Trophoblast cell (in vitro differentiated cells and primary cell): ENCODE measurements around the gene MPPED2.

Experiments
- DNase-seq, 2 donors: peaks; one replicate each; pipeline ENCODE4 v3.0.0-alpha.2; 2016
- H2AFZ ChIP-seq: 2 replicates; pipeline ENCODE4 v1.6.1; 2013; ENCODE audit warnings: low read length, moderate library complexity, mild to moderate bottlenecking; ENCODE audit not compliant: insufficient read depth, poor library complexity
- H2AK5ac ChIP-seq: 2 replicates; pipeline ENCODE4 v1.6.1; 2013; ENCODE audit warnings: mild to moderate bottlenecking, low read length
- H2BK120ac ChIP-seq: 2 replicates; pipeline ENCODE4 v1.6.1; 2013; ENCODE audit warnings: low read length, mild to moderate bottlenecking, moderate library complexity; ENCODE audit not compliant: insufficient read depth, poor library complexity
- H2BK12ac ChIP-seq: 2 replicates; pipeline ENCODE4 v1.6.1; 2013; ENCODE audit warnings: mild to moderate bottlenecking, low read length, moderate library complexity
- H2BK5ac ChIP-seq: 2 replicates; pipeline ENCODE4 v1.6.1; 2013; ENCODE audit warnings: low read length, low read depth, moderate library complexity, mild to moderate bottlenecking; ENCODE audit not compliant: poor library complexity
- H3K14ac ChIP-seq: 2 replicates; pipeline ENCODE4 v1.6.1; 2013; ENCODE audit warnings: mild to moderate bottlenecking, low read length
- H3K18ac ChIP-seq: 2 replicates; pipeline ENCODE4 v1.6.1; 2013; ENCODE audit warnings: mild to moderate bottlenecking, low read length
- H3K23ac ChIP-seq: 2 replicates; pipeline ENCODE4 v1.6.1; 2013; ENCODE audit warnings: low read length
- H3K27ac ChIP-seq: 2 replicates; pipeline ENCODE4 v1.5.1; 2013; ENCODE audit warnings: low read depth, mild to moderate bottlenecking, inconsistent platforms, low read length, moderate library complexity
- H3K27me3 ChIP-seq: 2 replicates; pipeline ENCODE4 v1.6.1; 2013; ENCODE audit warnings: inconsistent platforms, mild to moderate bottlenecking, low read length, moderate library complexity; ENCODE audit not compliant: insufficient read depth
- H3K36me3 ChIP-seq, 2 experiments: 1 replicate in 1 of 2; 2 replicates in 1 of 2; pipeline ENCODE4 v1.6.1; 2013; ENCODE audit warnings: low read length in 2 of 2, mild to moderate bottlenecking in 2 of 2, moderate library complexity in 1 of 2; ENCODE audit not compliant: insufficient read depth in 2 of 2, control insufficient read depth in 1 of 2
- H3K4ac ChIP-seq: 2 replicates; pipeline ENCODE4 v1.6.1; 2013; ENCODE audit warnings: low read depth, mild to moderate bottlenecking, low read length, moderate library complexity
- H3K4me1 ChIP-seq, 2 experiments: 1 replicate in 1 of 2; 2 replicates in 1 of 2; pipeline ENCODE4 v1.6.1; 2013; ENCODE audit warnings: low read length in 2 of 2, mild to moderate bottlenecking in 2 of 2, moderate library complexity in 1 of 2; ENCODE audit not compliant: insufficient read depth in 2 of 2, control insufficient read depth in 1 of 2
- H3K4me2 ChIP-seq: 2 replicates; pipeline ENCODE4 v1.6.1; 2013; ENCODE audit warnings: inconsistent platforms, mild to moderate bottlenecking, low read length, moderate library complexity
- H3K4me3 ChIP-seq: 2 replicates; pipeline ENCODE4 v1.5.1; 2013; ENCODE audit warnings: mild to moderate bottlenecking, low read depth, low read length, inconsistent platforms
- H3K79me1 ChIP-seq: one replicate; pipeline ENCODE4 v1.6.1; 2013; ENCODE audit warnings: low read length
- H3K79me2 ChIP-seq: 2 replicates; pipeline ENCODE4 v1.6.1; 2013; ENCODE audit warnings: low read length, mild to moderate bottlenecking; ENCODE audit not compliant: control insufficient read depth, insufficient read depth, poor library complexity
- H3K9ac ChIP-seq: 2 replicates; pipeline ENCODE4 v1.6.1; 2013; ENCODE audit warnings: mild to moderate bottlenecking, low read length
- H3K9me3 ChIP-seq: 2 replicates; pipeline ENCODE4 v1.6.1; 2013; ENCODE audit warnings: low read depth, mild to moderate bottlenecking, control low read depth, inconsistent platforms, low read length; ENCODE audit not compliant: insufficient read depth
- H4K12ac ChIP-seq: 2 replicates; pipeline ENCODE4 v1.6.1; 2013; ENCODE audit warnings: low read depth, mild to moderate bottlenecking, low read length, moderate library complexity
- H4K8ac ChIP-seq: 2 replicates; pipeline ENCODE4 v1.6.1; 2013; ENCODE audit warnings: low read depth, mild to moderate bottlenecking, low read length, moderate library complexity
- H4K91ac ChIP-seq: one replicate; pipeline ENCODE4 v1.6.1; 2013; ENCODE audit warnings: low read depth, mild to moderate bottlenecking, low read length, moderate library complexity
- WGBS: extraction: QIAGEN DNeasy Blood & Tissue Kit; methylation state at CpG from one replicate; pipeline ENCODE4 v1.1.7; 2013; ENCODE audit warnings: missing lambda C conversion rate; ENCODE audit not compliant: insufficient read length, insufficient coverage; ENCODE audit errors: extremely low coverage; 5-methylcytosine and 5-hydroxymethylcytosine counted together

The MPPED2 gene

GRCh38 chr11:30567120-30567519 is 19.0 kb downstream of the MPPED2 start:
- WGBS: no CpG with 5 or more reads among the region's 5 CpGs
- Histone ChIP-seq H3K4me1 (no peaks in the 10 kb centered on the region), H2AFZ (no peak overlapping the region), H3K9ac (no peak overlapping the region), H3K27ac (no peak overlapping the region), H3K9me3 (no peaks in the 10 kb centered on the region), H3K79me2 (no peaks in the 10 kb centered on the region), H3K27me3 (no peaks in the 10 kb centered on the region), H3K4me3 (no peak overlapping the region), H3K79me1 (no peaks in the 10 kb centered on the region), H3K4me2 (no peak overlapping the region), H2BK120ac (no peak overlapping the region), H3K36me3 (no peaks in the 10 kb centered on the region), H2BK12ac (no peak overlapping the region), H4K8ac (no peak overlapping the region), H2AK5ac (no peak overlapping the region), H4K12ac (no peak overlapping the region), H3K23ac (no peak overlapping the region), H3K4ac (no peak overlapping the region), H4K91ac (no peak overlapping the region), H2BK5ac (no peak overlapping the region), H3K18ac (no peak overlapping the region), H3K14ac (no peak overlapping the region)
- no peak for DNase-seq

GRCh38 chr11:30566482-30566881 is 19.7 kb downstream of the MPPED2 start:
- no peaks in the 10 kb centered on the region for H3K4me1 ChIP-seq
- no peak overlapping the region for H2AK5ac ChIP-seq
- H3K27ac ChIP-seq: no peak overlapping the region
- no peaks in the 10 kb centered on the region for H3K9me3 ChIP-seq
- H3K4me2 ChIP-seq: no peak overlapping the region
- H3K36me3 ChIP-seq: no peaks in the 10 kb centered on the region
- H4K91ac ChIP-seq: no peak overlapping the region
- H3K79me2 ChIP-seq: no peaks in the 10 kb centered on the region
- no peak overlapping the region for H3K4me3 ChIP-seq
- no peaks in the 10 kb centered on the region for H3K27me3 ChIP-seq
- H2BK120ac ChIP-seq: no peak overlapping the region
- H4K8ac ChIP-seq: no peak overlapping the region
- H2AFZ ChIP-seq: no peak overlapping the region
- H3K14ac ChIP-seq: no peak overlapping the region
- no peak overlapping the region for H3K9ac ChIP-seq
- no peak overlapping the region for H3K18ac ChIP-seq
- no peak overlapping the region for H2BK5ac ChIP-seq
- WGBS: no CpG with 5 or more reads among the region's 3 CpGs
- H4K12ac ChIP-seq: no peak overlapping the region
- no peaks in the 10 kb centered on the region for H3K79me1 ChIP-seq
- no peak overlapping the region for H2BK12ac ChIP-seq
- no peak overlapping the region for H3K4ac ChIP-seq
- no peak for DNase-seq
- no peak overlapping the region for H3K23ac ChIP-seq

- H3K4ac ChIP-seq: no peak overlapping the region
- no CpG with 5 or more reads among the region's 10 CpGs for WGBS
- no peak overlapping the region for H2BK12ac ChIP-seq
Measured at GRCh38 chr11:30565027-30565426, 21.1 kb downstream of the MPPED2 start.

GRCh38 chr11:30561691-30562415 is 24.3 kb downstream of the MPPED2 start:
- DNase-seq: no peak
- H3K79me1 ChIP-seq: no peaks in the 10 kb centered on the region
- H3K4ac ChIP-seq: no peak overlapping the region
- H3K4me1 ChIP-seq: no peaks in the 10 kb centered on the region
- H3K79me2 ChIP-seq: no peaks in the 10 kb centered on the region
- no peak overlapping the region for H4K8ac ChIP-seq
- no peaks in the 10 kb centered on the region for H3K36me3 ChIP-seq
- WGBS: no CpG with 5 or more reads among the region's 1 CpG
- H3K4me3 ChIP-seq: no peak overlapping the region
- H3K18ac ChIP-seq: no peak overlapping the region
- H3K27ac ChIP-seq: no peak overlapping the region
- H3K23ac ChIP-seq: no peak overlapping the region
- H3K9ac ChIP-seq: no peak overlapping the region
- no peaks in the 10 kb centered on the region for H3K9me3 ChIP-seq
- H2AFZ ChIP-seq: no peak overlapping the region
- no peak overlapping the region for H2BK5ac ChIP-seq
- H3K4me2 ChIP-seq: no peak overlapping the region
- no peak overlapping the region for H2BK120ac ChIP-seq
- H4K91ac ChIP-seq: no peak overlapping the region
- no peak overlapping the region for H4K12ac ChIP-seq
- H3K14ac ChIP-seq: no peak overlapping the region
- H2AK5ac ChIP-seq: no peak overlapping the region
- H3K27me3 ChIP-seq: no peaks in the 10 kb centered on the region
- H2BK12ac ChIP-seq: no peak overlapping the region

More at GRCh38 chr11:30565027-30565426, 21.1 kb downstream of the MPPED2 start:
- Histone ChIP-seq H3K9me3 (no peaks in the 10 kb centered on the region), H3K36me3 (no peaks in the 10 kb centered on the region), H3K79me1 (no peaks in the 10 kb centered on the region), H4K91ac (no peak overlapping the region), H2BK120ac (no peak overlapping the region), H3K4me1 (no peaks in the 10 kb centered on the region), H3K79me2 (no peaks in the 10 kb centered on the region), H3K9ac (no peak overlapping the region), H3K4me3 (no peak overlapping the region), H2AK5ac (no peak overlapping the region), H4K8ac (no peak overlapping the region), H3K18ac (no peak overlapping the region), H3K23ac (no peak overlapping the region), H3K14ac (no peak overlapping the region), H3K4me2 (no peak overlapping the region), H2AFZ (no peak overlapping the region), H3K27ac (no peak overlapping the region), H2BK5ac (no peak overlapping the region), H4K12ac (no peak overlapping the region), H3K27me3 (no peaks in the 10 kb centered on the region)
- no peak for DNase-seq
